Heart right ventricle (tissue), 16 donors: ENCODE data around the gene C13orf46. TPM values are rescaled to one million over a fixed set of nuclear protein-coding genes. Genes with fewer than 3 reads are reported as not detected.

ENCODE experiments used
- ATAC-seq, 8 donors: fragments of 200-7000 bp; cut with Tn5 transposase; one replicate each; pipeline ENCODE4 v1.9.1; 2020; ENCODE audit warnings: mild to moderate bottlenecking in 8 of 8, moderate library complexity in 8 of 8, moderate number of reproducible peaks in 1 of 8
- DNase-seq, 2 donors: peaks; one replicate each; pipeline ENCODE4 v3.0.0-alpha.2; 2020
- H3K27ac ChIP-seq, 10 donors: fragments of 200-600 bp; sonication (generic) in 2 of 10; one replicate each; pipeline versions ENCODE4 v1.5.0 to v1.8.0; 2020 to 2022; ENCODE audit warnings: mild to moderate bottlenecking in 3 of 10
- H3K27me3 ChIP-seq, 7 donors: fragments of 200-600 bp; one replicate each; pipeline ENCODE4 v1.8.0; 2021 to 2022; ENCODE audit warnings: mild to moderate bottlenecking in 2 of 7
- H3K36me3 ChIP-seq, 9 donors: fragments of 200-600 bp; sonication (generic) in 1 of 9; one replicate each; pipeline versions ENCODE4 v1.5.0 to v1.8.0; 2020 to 2022; ENCODE audit warnings: mild to moderate bottlenecking in 2 of 9
- H3K4me1 ChIP-seq, 9 donors: fragments of 200-600 bp; sonication (generic) in 1 of 9; one replicate each; pipeline versions ENCODE4 v1.5.0 to v1.8.0; 2020 to 2022; ENCODE audit warnings: mild to moderate bottlenecking in 4 of 9
- H3K4me3 ChIP-seq, 10 donors: fragments of 200-600 bp; sonication (generic) in 2 of 10; one replicate each; pipeline versions ENCODE4 v1.5.0 to v1.8.0; 2020 to 2022; ENCODE audit warnings: mild to moderate bottlenecking in 7 of 10, moderate library complexity in 2 of 10
- H3K9me3 ChIP-seq, 11 donors: fragments of 200-600 bp in 10 of 11; sonication (generic) in 2 of 11; one replicate each; pipeline versions ENCODE4 v1.5.0 to v1.8.0; 2013 to 2022; ENCODE audit warnings: mild to moderate bottlenecking in 2 of 11, control low read depth in 1 of 11, moderate library complexity in 1 of 11
- WGBS, 2 donors: extraction: QIAGEN DNeasy Blood & Tissue Kit; methylation state at CpG; one replicate each; pipeline ENCODE4 v1.1.7; 2013; ENCODE audit warnings: inconsistent platforms in 1 of 2; 5-methylcytosine and 5-hydroxymethylcytosine counted together
- intact Hi-C, 10 donors: fragments of 100-400 bp; cut with DNase I; formaldehyde crosslinking; loops; one replicate each; pipeline versions ENCODE4 v1.11.1 to v1.14.2; 2022
- polyA plus RNA-seq, 2 donors: library from polyadenylated mRNA; stranded (reverse); fragments of 200-250 nt; gene quantifications; one replicate each; pipeline ENCODE4 v1.2.3, GENCODE V29; 2013
- total RNA-seq, 10 donors: library from RNA; stranded (reverse); fragmentation: NEBNext Ultra II Directional in 3 of 10; extraction: Animal tissue kit (Norgen Biotek cat#: 25700) in 3 of 10; gene quantifications; one replicate each; pipeline versions ENCODE4 v1.2.1 to v1.2.4, GENCODE V29; 2021 to 2023
- TF ChIP-seq, protein P1 (sequence below), 9 donors: fragments of 200-600 bp; sonication (generic) in 2 of 9; IDR thresholded peaks; one replicate each; pipeline versions ENCODE4 v1.5.0 to v1.8.0; 2021 to 2022; ENCODE audit warnings: antibody characterized with exemption in 9 of 9, mild to moderate bottlenecking in 5 of 9, moderate library complexity in 1 of 9
- donor health status: Arrhythmogenic right ventricular cardiomyopathy.
- donor health status: ischemic (EF 13 %, LVEDD 7.1; RV severe dilation, severe dysfunction).
- donor health status: healthy with polysubstance abuse.
- donor health status: DM: no; HTN: yes; CAD: no.
- donor health status: DM: no; HTN: no; CAD: no.
- donor health status: ischemic (EF 25% LVEDD 6.9; RV normal size, moderate dysfunction).
- donor health status: ischemic (EF 25% LVEDD 5.7; RV mildly dilated, moderate dysfunction).
- donor health status: healthy.
- donor health status: DM: yes; HTN: yes; CAD: no.
- donor health status: Ischemic cardiomyopathy.
- donor health status: ischemic (EF 35%, LVEDD 5.7; RV mildly dilated, moderate dysfunction).
- donor health status: nonischemic (EF 11% LVEDD 7.7; RV severe dilation, severe dysfunction).
- donor health status: DM: yes; HTN: yes; CAD: no.
- donor health status: PGD.
- donor health status: ischemic (EF 29% LVEDD 5.4; RV normal size, mild dysfunction).
- donor health status: nonischemic (EF 23%, LVEDD 6.1; RV moderate dilation, normal function).

C13orf46 gene
- total and polyA plus RNA-seq, 12 donors = 0.09 to 0.80 (median 0.23) TPM

DNA sequence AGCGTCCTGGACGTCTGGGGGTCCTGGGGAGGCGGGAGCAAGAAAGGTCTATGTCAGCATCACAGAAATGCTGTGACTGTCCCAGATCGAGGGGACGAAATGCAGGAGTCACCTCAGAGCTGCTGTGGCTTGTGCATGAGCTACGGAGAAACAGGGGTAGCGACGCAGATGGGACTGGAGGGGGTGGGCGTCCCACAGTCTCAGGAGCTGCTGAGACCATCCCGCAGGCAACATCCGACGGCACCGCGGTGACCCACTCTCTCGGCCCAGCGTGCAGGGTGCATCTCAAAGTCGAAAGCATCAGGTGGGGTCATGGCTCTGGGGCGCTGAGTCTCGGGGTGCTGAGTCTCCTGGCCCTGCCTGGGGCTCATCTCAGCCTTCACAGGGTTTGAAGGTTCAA is 37.4 kb upstream of the C13orf46 start:
- H3K4me1 ChIP-seq = peaks cover 0 to 8% (median 0%) of the 10 kb centered on the region in 9 donors
- no peaks in the 10 kb centered on the region for H3K27me3 ChIP-seq
- H3K9me3 ChIP-seq = no peaks in the 10 kb centered on the region
- no peak overlapping the region for H3K27ac ChIP-seq
- WGBS, 2 donors = 97% methylated on average over 19 of the region's 19 CpGs
- ATAC-seq (no peak), DNase-seq (no peak)
- peaks cover 0 to 67% (median 22%) of the 10 kb centered on the region in 9 donors for H3K36me3 ChIP-seq
- intact Hi-C loops = no loop called here
- TF ChIP-seq, protein P1, sequence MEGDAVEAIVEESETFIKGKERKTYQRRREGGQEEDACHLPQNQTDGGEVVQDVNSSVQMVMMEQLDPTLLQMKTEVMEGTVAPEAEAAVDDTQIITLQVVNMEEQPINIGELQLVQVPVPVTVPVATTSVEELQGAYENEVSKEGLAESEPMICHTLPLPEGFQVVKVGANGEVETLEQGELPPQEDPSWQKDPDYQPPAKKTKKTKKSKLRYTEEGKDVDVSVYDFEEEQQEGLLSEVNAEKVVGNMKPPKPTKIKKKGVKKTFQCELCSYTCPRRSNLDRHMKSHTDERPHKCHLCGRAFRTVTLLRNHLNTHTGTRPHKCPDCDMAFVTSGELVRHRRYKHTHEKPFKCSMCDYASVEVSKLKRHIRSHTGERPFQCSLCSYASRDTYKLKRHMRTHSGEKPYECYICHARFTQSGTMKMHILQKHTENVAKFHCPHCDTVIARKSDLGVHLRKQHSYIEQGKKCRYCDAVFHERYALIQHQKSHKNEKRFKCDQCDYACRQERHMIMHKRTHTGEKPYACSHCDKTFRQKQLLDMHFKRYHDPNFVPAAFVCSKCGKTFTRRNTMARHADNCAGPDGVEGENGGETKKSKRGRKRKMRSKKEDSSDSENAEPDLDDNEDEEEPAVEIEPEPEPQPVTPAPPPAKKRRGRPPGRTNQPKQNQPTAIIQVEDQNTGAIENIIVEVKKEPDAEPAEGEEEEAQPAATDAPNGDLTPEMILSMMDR (IDR thresholded peaks at IDR 0.05) = no peak
- no peak overlapping the region for H3K4me3 ChIP-seq

DNA sequence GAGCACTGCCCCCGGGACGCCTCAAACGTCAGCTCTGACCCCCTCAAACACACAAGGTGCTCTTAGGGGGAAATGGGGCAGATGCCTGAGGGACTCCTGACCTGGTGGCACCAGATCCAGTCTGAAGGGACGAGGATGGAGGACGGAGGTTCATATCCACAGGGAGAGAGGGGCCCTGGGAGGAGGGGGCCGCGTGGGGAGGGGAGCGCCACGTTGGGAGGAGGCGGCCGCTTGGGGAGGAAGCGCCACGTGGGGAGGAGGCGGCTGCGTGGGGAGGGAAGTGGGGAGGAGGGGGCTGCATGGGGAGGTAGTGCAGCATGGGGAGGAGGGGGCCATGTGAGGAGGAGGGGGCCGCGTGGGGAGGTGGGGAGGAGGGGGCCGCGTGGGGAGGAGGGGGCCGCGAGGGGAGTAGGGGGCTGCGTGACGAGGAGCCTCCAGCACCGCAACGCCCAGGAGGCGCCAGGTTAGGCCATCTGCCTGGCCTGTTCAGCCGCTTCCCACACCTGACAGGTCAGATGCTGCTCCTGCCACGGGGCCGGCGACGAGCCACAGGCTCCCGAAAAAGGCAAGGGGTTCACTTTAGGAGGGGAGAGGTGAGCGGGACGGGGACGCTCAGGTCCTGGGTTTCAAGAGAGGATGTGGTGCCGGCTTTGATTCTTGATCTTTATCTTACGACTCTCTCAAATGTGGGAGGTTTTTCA is 36.7 kb upstream of the C13orf46 start:
- ATAC-seq = no peak
- TF ChIP-seq, protein P1 (IDR thresholded peaks at IDR 0.05) = no peak
- intact Hi-C loops = no loop called here
- DNase-seq = no peak
- Histone ChIP-seq H3K4me1 (peaks cover 0 to 5% (median 0%) of the 10 kb centered on the region in 9 donors), H3K27me3 (no peaks in the 10 kb centered on the region), H3K4me3 (no peak overlapping the region), H3K36me3 (peaks cover 0 to 60% (median 22%) of the 10 kb centered on the region in 9 donors), H3K9me3 (no peaks in the 10 kb centered on the region), H3K27ac (no peak overlapping the region)
- 92 to 93% methylated on average over 35 to 37 of the region's 37 CpGs for WGBS, 2 donors

DNA sequence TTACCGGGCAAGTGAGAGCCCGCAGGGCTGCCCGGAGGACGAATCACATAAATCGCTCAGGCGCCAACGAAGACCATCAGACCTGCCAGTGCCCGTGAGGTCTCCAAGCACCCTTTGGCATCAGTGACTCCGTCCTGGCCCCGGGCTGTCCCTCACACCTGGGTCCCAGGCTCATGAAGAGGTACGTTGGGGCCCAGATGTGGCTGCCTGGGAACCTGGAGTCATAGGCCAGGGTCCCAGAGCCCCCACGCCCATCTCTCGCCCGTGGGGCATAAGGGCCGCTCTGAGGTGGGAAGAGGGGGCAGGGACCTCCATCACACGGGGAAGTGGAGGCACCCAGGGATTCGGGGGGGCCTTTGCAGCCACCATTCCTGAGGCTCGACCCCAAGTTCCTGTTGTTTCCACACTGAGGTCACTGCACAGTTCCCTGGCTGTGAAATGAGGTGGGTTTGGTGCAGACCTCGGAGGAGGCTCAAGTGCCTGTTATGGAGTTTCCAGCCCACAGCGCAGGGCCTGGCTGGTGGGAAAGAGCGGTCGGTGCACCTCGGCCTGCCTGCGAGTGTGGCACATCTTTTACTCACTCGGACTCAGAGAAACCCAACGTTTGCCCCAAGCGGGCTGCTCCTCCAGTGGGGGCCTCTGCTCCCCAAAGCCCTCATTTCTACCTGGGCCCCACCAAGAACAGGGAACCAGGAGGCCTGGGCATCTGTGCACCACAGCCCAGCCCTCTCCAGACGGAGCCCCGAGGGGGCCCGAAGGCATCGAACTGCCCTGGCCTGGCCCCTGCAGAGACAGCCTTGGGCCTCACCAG is 35.9 kb upstream of the C13orf46 start:
- Histone ChIP-seq H3K27ac (no peak overlapping the region), H3K27me3 (no peaks in the 10 kb centered on the region), H3K4me1 (no peaks in the 10 kb centered on the region), H3K36me3 (peaks cover 0 to 60% (median 20%) of the 10 kb centered on the region in 9 donors), H3K4me3 (no peak overlapping the region), H3K9me3 (no peaks in the 10 kb centered on the region)
- ATAC-seq (no peak), DNase-seq (no peak)
- WGBS, 2 donors = 94 to 95% methylated on average over 31 of the region's 31 CpGs
- TF ChIP-seq, protein P1 (IDR thresholded peaks at IDR 0.05) = no peak
- intact Hi-C loops = no loop called here

DNA sequence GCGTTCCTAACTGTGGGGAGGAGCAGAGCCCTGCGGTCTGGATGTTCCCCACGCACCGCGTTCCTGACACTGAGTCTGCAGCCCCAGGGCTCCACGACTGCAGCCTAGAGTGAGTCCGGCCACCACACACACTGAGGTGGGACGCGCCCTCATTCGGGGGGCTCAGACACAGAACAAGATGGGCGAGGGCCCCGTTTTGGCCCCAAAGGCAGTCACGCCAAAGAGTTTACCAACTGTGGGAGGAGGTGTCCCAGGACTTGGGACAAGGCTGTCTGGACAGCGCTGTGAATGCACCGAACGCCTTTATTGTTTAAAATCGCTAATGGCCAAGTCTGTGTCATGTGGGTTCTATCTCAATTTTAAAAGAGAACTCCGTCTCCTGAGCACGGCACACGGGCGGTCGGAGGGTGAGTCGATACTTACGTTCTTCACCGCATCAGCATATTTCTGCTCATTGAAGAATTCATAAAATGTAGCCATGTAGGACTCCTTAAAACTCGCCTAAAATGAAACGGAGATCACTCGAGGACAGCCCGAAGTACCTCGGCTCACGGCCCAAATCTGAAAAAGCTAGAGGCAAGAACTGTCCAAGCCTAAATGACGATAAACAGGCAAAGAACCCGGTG is 35.2 kb upstream of the C13orf46 start:
- Histone ChIP-seq H3K27ac (no peak overlapping the region), H3K9me3 (no peaks in the 10 kb centered on the region), H3K4me1 (no peaks in the 10 kb centered on the region), H3K27me3 (no peaks in the 10 kb centered on the region), H3K4me3 (no peak overlapping the region), H3K36me3 (peaks cover 0 to 57% (median 13%) of the 10 kb centered on the region in 9 donors)
- WGBS, 2 donors = 87 to 92% methylated on average over 33 of the region's 33 CpGs
- intact Hi-C loops = no loop called here
- DNase-seq = no peak
- TF ChIP-seq, protein P1 (IDR thresholded peaks at IDR 0.05) = no peak
- no peak for ATAC-seq
